ENCODE data around the gene SPG21. TPM values are rescaled to one million over a fixed set of nuclear protein-coding genes. Genes with fewer than 3 reads are reported as not detected.

The SPG21 gene
- total and polyA plus RNA-seq, 2 of the 8 experiments (the other 6 are each of a cell fraction or from before 2014, with no cell fraction given), result 67.3 to 72.7 TPM

- no peak overlapping the region for H2BK12ac ChIP-seq (ENCODE audit: low read depth, low read length)
- H2BK20ac ChIP-seq (ENCODE audit: low read length), result no peak overlapping the region
- peaks cover 0 to 2% (median 0%) of the 10 kb centered on the region in 4 experiments; a peak in 1 of 7 replicates for H3K4me1 ChIP-seq (replicated peaks in 1 of 4; ENCODE audit: control insufficient read depth in 3 of 4, insufficient read depth in 4 of 4, low read length in 3 of 4)
- no peak overlapping the region for H3K56ac ChIP-seq (replicated peaks; ENCODE audit: insufficient read length, low read depth, low read length)
- FAIRE-seq (no peak), DNase-seq (ENCODE audit: low read depth in 1 of 2, low spot score in 2 of 2) (no peak)
- TF ChIP-seq RXRA (IDR thresholded peaks at IDR 0.05; ENCODE audit: insufficient read depth, low read depth, low read length), result no peak
- TF ChIP-seq SP4 (IDR thresholded peaks at IDR 0.05; ENCODE audit: low read length), result no peak
- no peak for TF ChIP-seq RNF2 (IDR thresholded peaks at IDR 0.05; ENCODE audit: borderline replicate concordance, low read depth, low read length, missing control alignments, poor library complexity, severe bottlenecking)
- TF ChIP-seq ZNF274 (IDR thresholded peaks at IDR 0.05; ENCODE audit: borderline replicate concordance, extremely low read depth, low read length), result no peak
- TF ChIP-seq CREB1 (IDR thresholded peaks at IDR 0.05), result no peak
- TF ChIP-seq E2F6 (IDR thresholded peaks at IDR 0.05), result no peak
- no peak for TF ChIP-seq SP2 (IDR thresholded peaks at IDR 0.05; ENCODE audit: low read length)
- TF ChIP-seq KDM4A (IDR thresholded peaks at IDR 0.05; ENCODE audit: low read depth, low read length, severe bottlenecking), result no peak
- TF ChIP-seq CTCF (IDR thresholded peaks at IDR 0.05; ENCODE audit: control extremely low read depth in 1 of 3, insufficient read depth in 1 of 3, low read depth in 1 of 3, low read length in 3 of 3), result no peak
- TF ChIP-seq TCF12 (IDR thresholded peaks at IDR 0.05; ENCODE audit: low read depth, low read length), result no peak
- TF ChIP-seq CHD2 (IDR thresholded peaks at IDR 0.05; ENCODE audit: low read length), result no peak
- no peaks in the 10 kb centered on the region for H3K36me3 ChIP-seq (ENCODE audit: control insufficient read depth in 2 of 4, insufficient read depth in 4 of 4, low read length in 3 of 4)
- H4K91ac ChIP-seq (replicated peaks; ENCODE audit: insufficient read length, low read length), result no peak overlapping the region
- no peak overlapping the region for H4K5ac ChIP-seq (ENCODE audit: insufficient read length, low read depth, low read length)
- H3K27ac ChIP-seq (ENCODE audit: low read depth, low read length), result no peak overlapping the region
- no peak overlapping the region for H3K23ac ChIP-seq (ENCODE audit: insufficient read length)
- ChIA-PET POLR2A (ENCODE audit: partially characterized antibody) (interaction anchor here (1.8 kb wide), 1 partner anchor 79 kb away, joined by 3 read pairs; no protein-coding TSS in a partner anchor), CTCF (ENCODE audit: partially characterized antibody) (interaction anchor here (1.1 kb wide), 1 partner anchor 189 kb away, joined by 3 read pairs; no protein-coding TSS in a partner anchor)
- H4K20me1 ChIP-seq (replicated peaks in 1 of 2; ENCODE audit: control insufficient read depth in 1 of 2, insufficient read depth in 2 of 2, low read length in 2 of 2), result peaks cover 0 to 3% of the 10 kb centered on the region in 2 experiments
- H2BK120ac ChIP-seq (replicated peaks; ENCODE audit: low read depth, low read length), result no peak overlapping the region
- H3K4me3 ChIP-seq (ENCODE audit: extremely low read depth in 1 of 4, insufficient read depth in 2 of 4, low read depth in 3 of 4, low read length in 4 of 4), result no peak overlapping the region
- H3K79me1 ChIP-seq (ENCODE audit: low read depth, low read length), result no peaks in the 10 kb centered on the region; the same call in 1 of the 2 replicates
- H3K18ac ChIP-seq (ENCODE audit: extremely low read depth, low read length), result no peak overlapping the region
- H3K79me2 ChIP-seq (ENCODE audit: control insufficient read depth in 1 of 2, insufficient read depth in 2 of 2, low read length in 2 of 2), result no peaks in the 10 kb centered on the region
- WGBS, 2 experiments (ENCODE audit: extremely low coverage in 1 of 2, insufficient coverage in 1 of 2, insufficient read length in 1 of 2, insufficient replicate concordance in 2 of 2, low coverage in 1 of 2, low lambda C conversion rate in 2 of 2, missing lambda C conversion rate in 1 of 2), result 76% methylated on average over 2 of the region's 2 CpGs; no CpG with 5 or more reads in 1 of the 2 experiments
- no peak overlapping the region for H2AFZ ChIP-seq (ENCODE audit: low read length)
- H3K23me2 ChIP-seq (ENCODE audit: low read depth, low read length), result no peaks in the 10 kb centered on the region
- no peak overlapping the region for H3K9ac ChIP-seq (replicated peaks in 1 of 4; ENCODE audit: extremely low read depth in 1 of 4, low read depth in 3 of 4, low read length in 3 of 4)
- no peak overlapping the region for H3K14ac ChIP-seq (ENCODE audit: insufficient read length)
- no peak overlapping the region for H4K8ac ChIP-seq (ENCODE audit: extremely low read depth, insufficient read depth, low read length)
- no peak overlapping the region for H2AK5ac ChIP-seq (ENCODE audit: low read depth, low read length)
- H3K4ac ChIP-seq (replicated peaks; ENCODE audit: insufficient read length, low read depth, low read length), result no peak overlapping the region
- no peak overlapping the region for H2BK5ac ChIP-seq (ENCODE audit: low read depth, low read length)
- no peak overlapping the region for H2BK15ac ChIP-seq (ENCODE audit: low read length)
- no peaks in the 10 kb centered on the region for H3K27me3 ChIP-seq (replicated peaks in 1 of 4; ENCODE audit: control insufficient read depth in 3 of 4, extremely low read depth in 1 of 4, insufficient read depth in 3 of 4, low read length in 3 of 4)
- H3K4me2 ChIP-seq (ENCODE audit: insufficient read depth in 1 of 2, low read depth in 2 of 2, low read length in 2 of 2), result no peak overlapping the region
- no peaks in the 10 kb centered on the region for H3K9me3 ChIP-seq (ENCODE audit: insufficient read depth in 2 of 2, low read depth in 1 of 2, low read length in 1 of 2)
These were observed 66.2 kb downstream of the SPG21 start for GRCh38 chr15:64923546-64923945.

All from H1 (cell line).